ENCODE data around the gene ADAM19.

ADAM19 gene

GRCh38 chr5:157543825-157544622 lies 31.6 kb downstream of the ADAM19 start:
- no peak for DNase-seq (ENCODE audit: low read depth in 2 of 2)

- no peak for DNase-seq (ENCODE audit: low read depth in 2 of 2)
Observed at GRCh38 chr5:157542282-157543000, 33.1 kb downstream of the ADAM19 start.

GRCh38 chr5:157541447-157542118 lies 34.0 kb downstream of the ADAM19 start:
- DNase-seq (ENCODE audit: low read depth in 2 of 2) = no peak

- DNase-seq (ENCODE audit: low read depth in 2 of 2) = peak in 1 of 2 donors; percentile 6
Observed at GRCh38 chr5:157540707-157541446, 34.7 kb downstream of the ADAM19 start.

DNA sequence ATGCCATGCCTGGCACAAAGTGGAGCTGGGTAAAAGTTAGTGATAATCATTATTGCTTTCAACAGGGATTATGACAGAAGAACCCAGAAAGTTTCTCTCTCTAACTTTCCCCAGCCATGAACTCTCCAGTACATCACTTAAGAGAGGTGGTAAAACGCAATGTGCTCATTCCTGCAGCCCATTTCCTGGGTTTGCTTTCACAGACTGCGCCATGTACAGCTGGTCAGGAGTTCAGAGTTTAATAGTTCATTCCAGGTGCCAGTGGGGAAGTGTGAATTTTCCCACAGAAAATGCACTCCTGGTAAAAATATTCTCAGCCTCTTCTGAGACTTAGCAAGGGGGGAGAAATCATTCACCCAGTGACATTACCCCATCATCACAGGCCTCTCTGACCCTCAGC lies 35.5 kb downstream of the ADAM19 start:
- DNase-seq (ENCODE audit: low read depth in 2 of 2) = no peak

DNA sequence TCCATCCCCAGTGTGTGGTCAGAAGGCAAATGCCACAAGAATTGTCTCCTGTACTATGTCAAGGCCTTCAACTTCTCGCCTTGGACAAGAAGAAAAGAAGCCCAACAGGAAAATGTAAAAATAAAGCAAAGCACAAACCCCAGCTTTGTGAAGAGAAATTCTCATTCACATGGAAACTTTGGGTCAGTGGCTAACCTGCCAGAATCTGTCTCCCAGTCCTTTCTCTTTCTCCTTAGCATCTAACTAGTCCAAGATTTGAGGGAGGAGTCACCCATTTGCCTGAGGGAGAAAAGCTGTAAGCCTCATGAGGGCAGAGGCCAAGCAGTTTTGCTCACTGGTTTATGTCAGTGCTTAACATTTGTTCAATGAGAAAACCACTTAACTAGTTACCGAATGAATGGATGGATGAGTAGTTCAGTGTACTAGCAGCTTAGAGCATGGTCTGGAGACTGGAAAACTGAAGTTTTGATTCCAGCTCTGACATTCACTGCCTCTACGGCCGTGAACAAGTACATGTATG lies 36.0 kb downstream of the ADAM19 start:
- no peak for DNase-seq (ENCODE audit: low read depth in 2 of 2)

GRCh38 chr5:157538311-157538710 lies 37.3 kb downstream of the ADAM19 start:
- no peak for DNase-seq (ENCODE audit: low read depth in 2 of 2)

GRCh38 chr5:157535042-157535865 lies 40.3 kb downstream of the ADAM19 start:
- DNase-seq (ENCODE audit: low read depth in 2 of 2) = no peak

DNA sequence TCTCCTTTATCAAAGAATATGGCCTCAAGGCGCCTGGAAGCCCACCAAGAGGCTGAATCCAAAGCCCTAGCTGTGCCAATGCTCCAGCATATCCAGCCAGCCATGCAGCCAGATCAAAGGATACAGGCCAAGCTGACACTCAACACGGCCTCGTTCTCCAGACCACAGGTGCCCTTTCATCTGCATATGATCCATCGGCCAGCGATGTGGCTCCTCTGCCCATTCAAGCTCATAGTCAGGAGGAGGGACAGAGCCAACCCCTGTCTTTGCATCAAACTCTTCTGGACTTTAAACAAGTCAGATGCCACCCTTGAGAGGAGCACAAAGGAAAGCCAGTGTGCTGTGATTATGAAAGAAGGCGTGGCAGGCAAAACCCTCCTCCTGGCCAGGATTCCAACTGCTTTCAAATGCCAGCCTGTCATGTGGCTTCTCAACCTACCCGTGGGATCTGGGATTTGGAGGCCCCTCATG lies 42.5 kb downstream of the ADAM19 start:
- no peak for DNase-seq (ENCODE audit: low read depth in 2 of 2)

- DNase-seq (ENCODE audit: low read depth in 2 of 2) = no peak
Observed at GRCh38 chr5:157532022-157532421, 43.6 kb downstream of the ADAM19 start.

DNA sequence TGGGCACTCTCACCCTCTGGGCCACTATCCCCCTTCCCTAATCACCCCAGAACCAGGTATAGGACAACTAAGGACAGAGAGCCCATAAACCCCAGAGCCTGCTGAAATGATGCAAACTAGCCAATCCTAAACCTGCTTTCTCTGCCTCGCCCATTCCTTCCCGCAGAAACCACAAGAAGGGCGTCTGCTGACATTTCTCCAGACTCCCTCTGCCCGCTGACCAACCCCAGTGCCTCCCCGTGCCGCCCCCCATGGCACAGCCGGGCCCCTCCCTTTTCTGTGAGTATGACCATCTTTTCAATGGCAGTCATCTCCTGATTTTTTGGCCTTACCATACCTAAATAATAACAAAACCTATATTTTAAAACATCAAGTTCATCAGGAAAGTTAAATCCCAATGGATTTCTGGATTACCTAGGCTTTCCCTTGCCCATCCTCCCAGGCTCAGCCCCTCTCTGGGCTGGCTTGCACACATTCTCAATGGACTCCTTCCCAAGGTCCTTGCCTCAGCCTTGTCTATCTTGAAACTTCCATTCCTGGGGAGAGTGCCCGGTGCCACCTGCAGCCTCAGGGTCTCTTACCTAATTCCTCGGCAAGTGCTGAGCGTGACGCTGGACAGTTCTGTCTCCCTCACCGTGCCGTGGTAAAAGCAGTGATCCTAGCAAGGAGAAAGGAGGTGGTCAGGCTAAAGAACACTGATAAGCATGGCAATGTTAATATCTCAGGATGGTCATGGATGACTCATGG lies 45.2 kb downstream of the ADAM19 start:
- DNase-seq (ENCODE audit: low read depth in 2 of 2) = no peak

GRCh38 chr5:157529002-157529401 lies 46.6 kb downstream of the ADAM19 start:
- no peak for DNase-seq (ENCODE audit: low read depth in 2 of 2)

DNA sequence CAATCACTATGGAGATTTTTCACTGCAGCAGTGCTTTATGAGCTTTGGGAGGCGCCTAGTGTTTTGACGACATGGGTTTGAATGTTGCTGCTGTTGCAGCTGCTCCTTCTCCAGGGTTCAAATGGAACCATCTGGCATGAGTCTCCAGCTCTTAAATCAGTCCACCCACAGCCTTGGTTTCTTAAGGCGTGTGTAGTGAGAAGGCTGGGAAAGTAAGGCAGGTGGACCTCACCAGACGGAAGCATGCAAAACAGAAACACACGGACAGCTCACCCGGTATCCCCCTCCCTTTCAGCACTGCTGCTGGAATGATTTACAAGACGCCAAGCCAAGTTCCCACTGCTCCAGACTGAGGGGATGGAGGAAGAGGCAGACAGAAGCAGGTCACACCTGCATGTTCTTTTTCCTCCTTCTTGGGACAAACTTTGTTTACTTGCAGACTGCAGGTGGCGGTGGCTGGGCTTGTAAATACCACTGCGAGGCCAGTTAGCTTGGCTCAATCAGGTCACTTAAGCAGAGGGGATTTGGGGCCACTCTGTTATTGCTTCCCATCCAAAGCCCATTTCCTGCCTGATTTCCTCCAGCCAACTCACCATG lies 47.4 kb downstream of the ADAM19 start:
- no peak for DNase-seq (ENCODE audit: low read depth in 2 of 2)

- no peak for DNase-seq (ENCODE audit: low read depth in 2 of 2)
Observed at GRCh38 chr5:157524887-157525286, 50.7 kb downstream of the ADAM19 start.

- no peak for DNase-seq (ENCODE audit: low read depth in 2 of 2)
Observed at GRCh38 chr5:157523976-157524375, 51.6 kb downstream of the ADAM19 start.

DNA sequence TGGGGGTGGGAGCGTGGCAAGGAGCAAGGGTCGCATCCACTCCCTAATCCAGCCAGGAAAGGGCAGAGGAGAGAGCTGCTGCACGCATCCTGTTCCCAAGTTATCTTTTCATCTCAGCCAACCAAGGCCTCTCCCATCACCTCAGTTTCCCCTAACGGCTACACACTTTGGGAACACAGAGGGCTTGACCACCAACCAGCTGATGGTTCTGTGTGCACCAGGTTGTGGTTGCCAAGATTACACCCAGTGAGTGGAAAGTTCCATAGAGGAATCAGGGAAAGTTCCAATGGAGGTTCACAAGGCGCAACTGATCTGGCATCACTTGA lies 53.9 kb downstream of the ADAM19 start:
- DNase-seq (ENCODE audit: low read depth in 2 of 2) = no peak

- DNase-seq (ENCODE audit: low read depth in 2 of 2) = no peak
Observed at GRCh38 chr5:157520911-157521703, 54.5 kb downstream of the ADAM19 start.

GRCh38 chr5:157519579-157520253 lies 55.9 kb downstream of the ADAM19 start:
- DNase-seq (ENCODE audit: low read depth in 2 of 2) = no peak

Data from stimulated activated CD4-positive, alpha-beta T cell treated with anti-CD3 and anti-CD28 coated beads, Interleukin-1b, Interleukin-23, amount 100 ng/mL, for 1 hour (primary cell).